ENCODE results near the gene SPRING1.

SPRING1 gene

DNA sequence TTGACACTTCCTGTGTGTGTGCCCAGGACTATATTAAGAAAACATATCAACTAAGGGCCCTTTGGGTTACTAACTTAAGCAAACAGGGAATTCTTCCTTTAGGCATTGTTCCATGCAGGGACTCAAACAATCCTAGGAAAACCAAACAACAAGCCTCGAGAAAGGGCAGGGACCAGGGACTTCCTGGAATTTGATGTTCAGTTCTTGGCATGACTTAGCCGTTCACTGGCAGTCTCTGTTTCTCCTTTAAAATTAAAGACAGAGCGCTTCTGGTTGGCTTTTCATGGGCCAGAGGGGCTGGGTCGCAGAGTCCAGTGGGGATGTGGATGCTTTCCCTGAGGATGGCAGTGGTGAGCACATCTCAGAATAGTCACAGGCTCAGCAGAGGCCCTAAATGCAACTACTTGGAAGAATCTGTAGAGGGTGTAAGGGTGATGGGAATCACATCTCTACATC is 35.4 kb upstream of the SPRING1 start (continued):
- no peak for TF ChIP-seq ZNF138 (tag by site-specific recombination; IDR thresholded peaks at IDR 0.05; ENCODE audit: borderline replicate concordance)
- no peak for TF ChIP-seq ZNF664 (tag by site-specific recombination; IDR thresholded peaks at IDR 0.05)
- no peak for TF ChIP-seq ZNF2 (tag by site-specific recombination; IDR thresholded peaks at IDR 0.05)
- TF ChIP-seq ZNF585B (tag by site-specific recombination; IDR thresholded peaks at IDR 0.05), result no peak
- no peak for TF ChIP-seq ZBTB48 (tag by site-specific recombination; IDR thresholded peaks at IDR 0.05)
- TF ChIP-seq ZNF350 (tag by site-specific recombination; IDR thresholded peaks at IDR 0.05), result no peak

GRCh38 chr12:116771651-116772050 is 33.8 kb upstream of the SPRING1 start:
- POLR2A ChIA-PET, result no interaction called here

GRCh38 chr12:116766746-116767145 is 28.9 kb upstream of the SPRING1 start:
- Histone ChIP-seq H3K9me3 (ENCODE audit: control insufficient read depth, insufficient read depth, low read depth, low read length) (no peaks in the 10 kb centered on the region), H3K36me3 (ENCODE audit: control insufficient read depth in 2 of 2, insufficient read depth in 1 of 2, low read length in 2 of 2) (peaks cover 0 to 10% of the 10 kb centered on the region in 2 experiments; a peak in 2 of 3 replicates), H3K4me3 (ENCODE audit: low read depth, low read length) (no peak overlapping the region), H3K4me1 (ENCODE audit: control insufficient read depth, insufficient read depth, low read length) (no peaks in the 10 kb centered on the region; the same call in 1 of the 2 replicates), H3K27ac (ENCODE audit: extremely low read depth, low read depth, low read length) (no peak overlapping the region)
- ChIA-PET POLR2A (interaction anchor here (1.0 kb wide), 1 partner anchor 29 kb away, joined by 3 read pairs; the partner anchor contains the start of genes RNFT2 and SPRING1), CTCF (interaction anchor here (1.0 kb wide), 1 partner anchor 96 kb away, joined by 3 read pairs; no protein-coding TSS in a partner anchor)
- TF ChIP-seq ZNF174 (tag by site-specific recombination; IDR thresholded peaks at IDR 0.05) (no peak), HIC1 (tag by site-specific recombination; IDR thresholded peaks at IDR 0.05) (no peak), ZFHX2 (tag by site-specific recombination; conservative IDR thresholded peaks at IDR 0.05) (no peak), ZSCAN5A (tag by site-specific recombination; IDR thresholded peaks at IDR 0.05) (no peak), ELK4 (IDR thresholded peaks at IDR 0.05; ENCODE audit: borderline replicate concordance, low read depth, low read length) (no peak), ZIC2 (tag by site-specific recombination; IDR thresholded peaks at IDR 0.05) (no peak), FEZF1 (tag by site-specific recombination; IDR thresholded peaks at IDR 0.05) (no peak), ZBTB48 (tag by site-specific recombination; IDR thresholded peaks at IDR 0.05) (no peak), ZBTB1 (tag by site-specific recombination; IDR thresholded peaks at IDR 0.05) (no peak)
- TF ChIP-seq, protein P1, sequence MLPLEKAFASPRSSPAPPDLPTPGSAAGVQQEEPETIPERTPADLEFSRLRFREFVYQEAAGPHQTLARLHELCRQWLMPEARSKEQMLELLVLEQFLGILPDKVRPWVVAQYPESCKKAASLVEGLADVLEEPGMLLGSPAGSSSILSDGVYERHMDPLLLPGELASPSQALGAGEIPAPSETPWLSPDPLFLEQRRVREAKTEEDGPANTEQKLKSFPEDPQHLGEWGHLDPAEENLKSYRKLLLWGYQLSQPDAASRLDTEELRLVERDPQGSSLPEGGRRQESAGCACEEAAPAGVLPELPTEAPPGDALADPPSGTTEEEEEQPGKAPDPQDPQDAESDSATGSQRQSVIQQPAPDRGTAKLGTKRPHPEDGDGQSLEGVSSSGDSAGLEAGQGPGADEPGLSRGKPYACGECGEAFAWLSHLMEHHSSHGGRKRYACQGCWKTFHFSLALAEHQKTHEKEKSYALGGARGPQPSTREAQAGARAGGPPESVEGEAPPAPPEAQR (tag by site-specific recombination; IDR thresholded peaks at IDR 0.05), result no peak

More at GRCh38 chr12:116771651-116772050, 33.8 kb upstream of the SPRING1 start:
- H3K4me1 ChIP-seq (ENCODE audit: control insufficient read depth, insufficient read depth, low read length), result no peaks in the 10 kb centered on the region
- TF ChIP-seq ZBTB7A (tag by site-specific recombination; IDR thresholded peaks at IDR 0.05; ENCODE audit: low read depth) (no peak), ZNF366 (tag by site-specific recombination; conservative IDR thresholded peaks at IDR 0.05) (no peak), ZSCAN23 (tag by site-specific recombination; IDR thresholded peaks at IDR 0.05) (no peak), ZSCAN30 (tag by site-specific recombination; IDR thresholded peaks at IDR 0.05) (no peak), ZNF175 (tag by site-specific recombination; IDR thresholded peaks at IDR 0.05) (no peak), ZSCAN5A (tag by site-specific recombination; IDR thresholded peaks at IDR 0.05) (no peak), ZBTB17 (tag by site-specific recombination; IDR thresholded peaks at IDR 0.05) (no peak), ZNF830 (tag by site-specific recombination; IDR thresholded peaks at IDR 0.05; ENCODE audit: low read depth) (no peak), KLF9 (tag by site-specific recombination; IDR thresholded peaks at IDR 0.05; ENCODE audit: low read depth) (no peak)
- TF ChIP-seq, protein P2, sequence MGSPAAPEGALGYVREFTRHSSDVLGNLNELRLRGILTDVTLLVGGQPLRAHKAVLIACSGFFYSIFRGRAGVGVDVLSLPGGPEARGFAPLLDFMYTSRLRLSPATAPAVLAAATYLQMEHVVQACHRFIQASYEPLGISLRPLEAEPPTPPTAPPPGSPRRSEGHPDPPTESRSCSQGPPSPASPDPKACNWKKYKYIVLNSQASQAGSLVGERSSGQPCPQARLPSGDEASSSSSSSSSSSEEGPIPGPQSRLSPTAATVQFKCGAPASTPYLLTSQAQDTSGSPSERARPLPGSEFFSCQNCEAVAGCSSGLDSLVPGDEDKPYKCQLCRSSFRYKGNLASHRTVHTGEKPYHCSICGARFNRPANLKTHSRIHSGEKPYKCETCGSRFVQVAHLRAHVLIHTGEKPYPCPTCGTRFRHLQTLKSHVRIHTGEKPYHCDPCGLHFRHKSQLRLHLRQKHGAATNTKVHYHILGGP (tag by site-specific recombination; IDR thresholded peaks at IDR 0.05), result no peak
- TF ChIP-seq, protein P3, sequence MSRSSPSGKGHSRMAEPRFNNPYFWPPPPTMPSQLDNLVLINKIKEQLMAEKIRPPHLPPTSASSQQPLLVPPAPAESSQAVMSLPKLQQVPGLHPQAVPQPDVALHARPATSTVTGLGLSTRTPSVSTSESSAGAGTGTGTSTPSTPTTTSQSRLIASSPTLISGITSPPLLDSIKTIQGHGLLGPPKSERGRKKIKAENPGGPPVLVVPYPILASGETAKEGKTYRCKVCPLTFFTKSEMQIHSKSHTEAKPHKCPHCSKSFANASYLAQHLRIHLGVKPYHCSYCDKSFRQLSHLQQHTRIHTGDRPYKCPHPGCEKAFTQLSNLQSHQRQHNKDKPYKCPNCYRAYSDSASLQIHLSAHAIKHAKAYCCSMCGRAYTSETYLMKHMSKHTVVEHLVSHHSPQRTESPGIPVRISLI (tag by site-specific recombination; IDR thresholded peaks at IDR 0.05), result no peak
- H3K36me3 ChIP-seq (ENCODE audit: control insufficient read depth in 2 of 2, insufficient read depth in 1 of 2, low read length in 2 of 2), result peaks cover 0 to 6% of the 10 kb centered on the region in 2 experiments; a peak in 2 of 3 replicates
- CTCF ChIA-PET, result no interaction called here
- H3K9me3 ChIP-seq (ENCODE audit: control insufficient read depth, insufficient read depth, low read depth, low read length), result no peaks in the 10 kb centered on the region
- H3K27ac ChIP-seq (ENCODE audit: extremely low read depth, low read depth, low read length), result no peak overlapping the region
- H3K4me3 ChIP-seq (ENCODE audit: low read depth, low read length), result no peak overlapping the region
